T-helper 17 cell (primary cell): ENCODE results near the gene NPIPA1. TPM values are rescaled to one million over a fixed set of nuclear protein-coding genes. Genes with fewer than 3 reads are reported as not detected.
"Not testable (repeated sequence)": the region's sequence is repeated elsewhere in the genome, so short reads cannot be mapped to it uniquely, and the experiment has no call there.

Source experiments
- ATAC-seq: fragments of 150-1000 bp; cut with Tn5 transposase; 2 replicates; pipeline ENCODE4 v1.10.0; 2021; ENCODE audit warnings: mild to moderate bottlenecking, moderate library complexity
- DNase-seq, 3 donors: peaks; one replicate each; pipeline versions ENCODE4 v3.0.0 to v3.0.0-alpha.2; 2020 to 2021
- H3K9me3 ChIP-seq: one replicate; pipeline ENCODE4 v1.7.0; 2013; ENCODE audit warnings: low read length, mild to moderate bottlenecking; ENCODE audit not compliant: control insufficient read depth, poor library complexity, severe bottlenecking
- H3K27ac Mint-ChIP-seq: one replicate; pipeline ENCODE4 v1.8.0; 2022; ENCODE audit warnings: mild to moderate bottlenecking, moderate library complexity, mixed read lengths
- H3K27me3 Mint-ChIP-seq: one replicate; pipeline ENCODE4 v1.8.0; 2022; ENCODE audit warnings: mixed read lengths
- H3K36me3 Mint-ChIP-seq: one replicate; pipeline ENCODE4 v1.8.0; 2022; ENCODE audit warnings: low read depth, mixed read lengths
- H3K4me1 Mint-ChIP-seq: one replicate; pipeline ENCODE4 v1.8.0; 2022; ENCODE audit warnings: mild to moderate bottlenecking, mixed read lengths
- H3K4me3 Mint-ChIP-seq: one replicate; pipeline ENCODE4 v1.8.0; 2022; ENCODE audit warnings: mild to moderate bottlenecking, moderate library complexity, mixed read lengths
- total RNA-seq, 4 donors: library from RNA in 2 of 4; stranded (reverse) in 2 of 4; gene quantifications; one replicate each; pipeline ENCODE4 v1.2.3 and lab custom pipeline; 2022 to 2026

NPIPA1 gene
- total RNA-seq, 2 donors from 2014 or later = 89.9 to 101 TPM

- not testable (repeated sequence) for H3K4me1 Mint-ChIP-seq, H3K27ac Mint-ChIP-seq, H3K27me3 Mint-ChIP-seq, H3K36me3 Mint-ChIP-seq, H3K9me3 ChIP-seq
- peak; percentile 49 for ATAC-seq
- DNase-seq = peak; percentile 50 to 65 (median 54)
- peak overlapping the region; percentile 89 for H3K4me3 Mint-ChIP-seq
These were observed 38.4 kb downstream of the NPIPA1 start for GRCh38 chr16:14975418-14976194.

- H3K27ac Mint-ChIP-seq, H3K4me1 Mint-ChIP-seq, DNase-seq, H3K36me3 Mint-ChIP-seq, H3K27me3 Mint-ChIP-seq, ATAC-seq, H3K9me3 ChIP-seq, H3K4me3 Mint-ChIP-seq: not testable (repeated sequence)
These were observed 39.9 kb downstream of the NPIPA1 start for GRCh38 chr16:14976971-14977736.

DNA sequence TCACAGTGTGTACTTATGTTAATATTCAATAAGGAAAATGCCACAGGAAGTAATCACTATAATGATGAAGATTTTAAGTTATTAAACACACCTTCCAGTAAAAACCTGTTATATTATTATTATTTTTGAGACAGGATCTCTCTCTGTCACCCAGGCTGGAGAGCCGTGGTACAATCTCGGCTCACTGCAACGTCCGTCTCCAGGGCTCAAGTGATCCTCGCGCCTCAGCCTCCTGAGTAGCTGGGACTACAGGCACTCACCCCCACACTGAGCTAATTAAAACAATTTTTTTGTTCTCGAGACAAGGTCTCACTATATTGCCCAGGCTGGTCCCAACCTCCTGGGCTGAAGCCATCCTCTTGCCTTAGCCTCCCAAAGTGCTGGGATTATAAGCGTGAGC lies 41.0 kb downstream of the NPIPA1 start:
- DNase-seq, H3K36me3 Mint-ChIP-seq, H3K4me1 Mint-ChIP-seq, H3K27me3 Mint-ChIP-seq, H3K27ac Mint-ChIP-seq, ATAC-seq, H3K4me3 Mint-ChIP-seq, H3K9me3 ChIP-seq: not testable (repeated sequence)

DNA sequence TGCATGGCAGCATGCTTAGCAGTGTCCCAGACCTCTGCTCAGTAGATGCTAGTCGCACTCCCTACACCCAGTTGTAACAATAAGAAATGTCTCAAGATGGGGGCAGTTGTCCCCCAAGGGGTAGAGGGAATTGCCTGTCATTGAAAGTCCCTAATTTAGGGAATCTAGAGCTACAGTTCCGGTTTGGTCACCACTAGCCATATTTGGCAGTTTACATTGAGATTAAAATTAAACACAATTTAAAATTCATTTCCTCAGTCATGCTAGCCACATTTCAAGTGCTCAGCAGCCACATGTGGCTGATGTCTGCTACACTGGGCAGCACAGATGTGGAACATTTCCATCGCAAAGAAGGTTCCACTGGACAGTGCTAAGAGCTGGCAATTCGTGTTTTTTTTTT lies 41.7 kb downstream of the NPIPA1 start:
- not testable (repeated sequence) for ATAC-seq, H3K27me3 Mint-ChIP-seq, H3K27ac Mint-ChIP-seq

DNA sequence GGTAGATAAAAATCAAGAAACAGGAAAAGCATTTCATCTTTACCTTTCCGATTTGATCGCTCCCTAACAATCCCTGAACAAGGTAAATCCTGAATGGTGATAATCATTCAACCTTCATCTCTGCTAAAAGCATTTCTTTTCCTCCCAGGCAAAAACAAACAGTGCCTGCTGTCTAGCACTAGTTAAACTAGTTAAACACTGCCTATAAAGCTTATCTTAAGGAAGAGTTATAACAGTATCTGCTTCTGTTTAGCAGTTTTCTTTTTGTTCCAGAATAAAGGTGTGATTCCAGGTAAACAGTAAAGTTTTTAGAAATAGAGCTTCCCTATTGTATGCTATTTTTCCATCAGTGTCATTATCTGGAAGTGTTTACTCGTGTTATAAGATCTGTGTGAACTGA lies 44.0 kb downstream of the NPIPA1 start:
- not testable (repeated sequence) for H3K27me3 Mint-ChIP-seq, H3K4me1 Mint-ChIP-seq, H3K27ac Mint-ChIP-seq, DNase-seq, H3K4me3 Mint-ChIP-seq, ATAC-seq, H3K9me3 ChIP-seq, H3K36me3 Mint-ChIP-seq

More for the DNA sequence above, 41.7 kb downstream of the NPIPA1 start:
- DNase-seq, H3K4me1 Mint-ChIP-seq, H3K4me3 Mint-ChIP-seq, H3K9me3 ChIP-seq, H3K36me3 Mint-ChIP-seq: not testable (repeated sequence)

DNA sequence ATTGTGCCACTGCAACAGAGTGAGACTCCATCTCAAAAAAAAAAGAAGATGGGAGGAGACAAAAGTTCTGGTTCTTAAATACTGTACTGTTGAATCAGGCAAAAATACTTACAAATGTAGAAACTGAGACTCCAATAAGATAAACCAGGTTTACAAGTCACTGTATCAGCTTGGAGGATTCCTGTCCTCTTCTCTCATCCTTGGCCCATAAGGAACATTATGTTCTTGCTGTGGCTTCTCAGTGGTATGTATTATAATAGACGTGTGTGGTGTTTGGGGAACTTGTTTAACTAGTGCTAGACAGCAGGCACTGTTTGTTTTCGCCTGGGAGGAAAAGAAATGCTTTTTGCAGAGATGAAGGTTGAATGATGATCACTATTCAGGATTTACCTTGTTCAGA lies 45.3 kb downstream of the NPIPA1 start:
- H3K27me3 Mint-ChIP-seq, DNase-seq, ATAC-seq, H3K4me3 Mint-ChIP-seq, H3K4me1 Mint-ChIP-seq, H3K9me3 ChIP-seq, H3K36me3 Mint-ChIP-seq: not testable (repeated sequence)
- H3K27ac Mint-ChIP-seq = peak overlapping the region; percentile 47

- peak overlapping the region; percentile 51 for H3K4me3 Mint-ChIP-seq
- H3K27ac Mint-ChIP-seq, H3K9me3 ChIP-seq, DNase-seq, H3K27me3 Mint-ChIP-seq, ATAC-seq: not testable (repeated sequence)
- peaks cover 12% of the 10 kb centered on the region for H3K36me3 Mint-ChIP-seq
- peaks cover 16% of the 10 kb centered on the region for H3K4me1 Mint-ChIP-seq
These were observed 50.8 kb downstream of the NPIPA1 start for GRCh38 chr16:14988092-14988491.

- peaks cover 16% of the 10 kb centered on the region for H3K4me1 Mint-ChIP-seq
- not testable (repeated sequence) for H3K9me3 ChIP-seq, H3K27me3 Mint-ChIP-seq, H3K4me3 Mint-ChIP-seq, H3K27ac Mint-ChIP-seq, DNase-seq
- ATAC-seq = peak; percentile 30
- peaks cover 12% of the 10 kb centered on the region for H3K36me3 Mint-ChIP-seq
These were observed 51.5 kb downstream of the NPIPA1 start for GRCh38 chr16:14988661-14989191.

DNA sequence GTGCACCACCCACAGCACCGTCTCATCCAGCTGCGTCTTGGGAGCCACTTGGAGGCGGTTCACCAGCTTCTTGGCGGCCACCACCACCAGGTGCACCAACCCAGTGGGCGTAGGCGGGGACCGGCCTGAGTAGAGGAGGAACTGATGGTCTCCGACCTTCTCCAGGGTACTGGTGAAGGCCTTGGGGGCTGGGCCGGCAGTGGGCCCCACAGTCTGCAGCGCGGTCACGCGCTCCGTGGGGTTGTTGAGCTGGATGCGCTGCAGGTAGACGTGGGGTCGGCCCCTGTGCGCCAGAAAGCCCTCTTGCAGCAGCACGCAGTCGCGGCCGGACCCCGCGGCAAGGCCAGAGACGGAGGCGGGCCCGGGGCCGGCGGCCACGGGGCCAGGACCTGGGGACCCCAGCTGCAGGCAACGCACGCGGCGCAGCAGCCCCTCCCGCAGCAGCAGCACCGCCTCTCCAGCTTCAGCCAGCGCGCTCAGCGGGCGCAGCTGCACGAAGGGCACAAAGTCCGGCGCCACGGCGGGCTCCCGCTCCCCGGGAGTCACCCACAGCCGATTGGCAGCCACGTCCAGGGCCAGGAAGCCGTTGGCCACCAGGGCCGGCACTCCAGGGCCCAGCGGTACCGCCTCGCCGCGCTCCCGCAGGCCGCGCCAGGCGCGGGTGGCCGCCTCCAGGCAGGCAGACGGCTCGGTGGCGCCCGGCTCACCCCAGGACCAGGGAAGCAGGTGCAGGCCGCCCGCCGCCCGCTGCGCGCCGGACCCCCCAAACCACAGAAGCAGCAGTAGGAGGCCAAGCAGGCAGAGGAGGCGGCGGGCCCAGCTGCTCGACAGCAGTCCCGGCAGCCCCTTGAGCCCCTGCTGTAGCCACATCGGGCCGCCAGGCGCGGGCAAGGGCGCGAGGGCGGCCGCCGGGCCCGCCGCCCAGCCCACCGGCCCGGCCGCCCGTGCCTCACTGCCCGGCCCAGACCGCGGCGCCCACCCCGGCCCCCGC lies 52.3 kb downstream of the NPIPA1 start:
- Mint-ChIP-seq H3K4me1 (peaks cover 18% of the 10 kb centered on the region), H3K36me3 (peaks cover 12% of the 10 kb centered on the region)
- H3K27me3 Mint-ChIP-seq, H3K4me3 Mint-ChIP-seq, DNase-seq, H3K9me3 ChIP-seq, H3K27ac Mint-ChIP-seq: not testable (repeated sequence)
- ATAC-seq = peak; percentile 21

GRCh38 chr16:14993277-14994151 lies 56.3 kb downstream of the NPIPA1 start:
- peaks cover 25% of the 10 kb centered on the region for H3K4me1 Mint-ChIP-seq
- ATAC-seq = not testable (repeated sequence)

DNA sequence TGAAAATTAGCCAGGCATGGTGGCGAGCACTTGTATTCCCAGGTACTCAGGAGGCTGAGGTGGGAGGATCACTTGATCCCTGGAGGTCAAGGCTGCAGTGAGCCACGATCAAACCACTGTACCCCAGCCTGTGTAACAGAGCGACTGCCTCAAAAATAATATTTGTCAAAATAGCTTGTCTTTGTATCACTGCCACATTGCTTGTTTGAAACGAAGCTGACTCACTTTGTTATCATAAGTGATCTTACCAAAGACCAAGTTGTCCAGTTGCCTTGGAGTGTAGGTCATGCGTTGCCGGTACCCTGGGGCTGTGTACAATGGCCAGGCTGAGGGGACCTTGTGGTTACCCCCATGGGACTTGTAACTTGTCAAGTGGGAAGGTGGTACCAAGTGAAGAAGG lies 59.5 kb downstream of the NPIPA1 start:
- H3K4me1 Mint-ChIP-seq = peaks cover 21% of the 10 kb centered on the region
- not testable (repeated sequence) for H3K36me3 Mint-ChIP-seq, DNase-seq, H3K27me3 Mint-ChIP-seq, H3K9me3 ChIP-seq, H3K4me3 Mint-ChIP-seq, H3K27ac Mint-ChIP-seq, ATAC-seq

More at GRCh38 chr16:14993277-14994151, 56.3 kb downstream of the NPIPA1 start:
- H3K36me3 Mint-ChIP-seq = peaks cover 12% of the 10 kb centered on the region
- not testable (repeated sequence) for DNase-seq, H3K9me3 ChIP-seq, H3K4me3 Mint-ChIP-seq, H3K27me3 Mint-ChIP-seq, H3K27ac Mint-ChIP-seq

DNA sequence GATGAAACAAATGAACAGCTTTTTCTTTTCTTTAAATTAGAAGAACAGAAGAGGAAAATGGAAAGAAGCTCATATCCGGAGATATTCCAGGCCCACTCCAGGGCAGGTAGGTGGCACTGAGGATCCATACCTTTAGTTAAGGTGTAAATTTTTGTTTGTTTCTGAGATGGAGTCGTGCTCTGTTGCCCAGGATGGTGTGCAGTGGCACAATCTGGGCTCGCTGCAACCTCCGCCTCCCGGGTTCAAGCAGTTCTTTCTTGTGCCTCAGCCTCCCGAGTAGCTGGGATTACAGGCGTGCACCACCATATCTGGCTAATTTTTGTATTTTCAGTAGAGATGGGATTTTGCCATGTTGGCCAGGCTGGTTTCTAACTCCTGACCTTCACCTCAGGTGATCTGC lies 61.1 kb downstream of the NPIPA1 start:
- not testable (repeated sequence) for H3K4me3 Mint-ChIP-seq, DNase-seq, H3K27ac Mint-ChIP-seq, ATAC-seq, H3K27me3 Mint-ChIP-seq, H3K9me3 ChIP-seq, H3K36me3 Mint-ChIP-seq
- H3K4me1 Mint-ChIP-seq = peaks cover 15% of the 10 kb centered on the region
